GM19468 (cell line): Measurements from ENCODE around the gene PDE6D.

Experiments
- ATAC-seq: cut with Tn5 transposase; IDR thresholded peaks from one replicate; pipeline ENCODE4 v1.9.1; 2021; ENCODE audit warnings: mild to moderate bottlenecking, moderate library complexity, moderate number of reproducible peaks; ENCODE audit not compliant: unreplicated experiment; ENCODE audit errors: extremely low read depth

Gene PDE6D

GRCh38 chr2:231685349-231686191, 95.5 kb downstream of the PDE6D start:
- no peak for ATAC-seq

- no peak for ATAC-seq
Measured at GRCh38 chr2:231684314-231685223, 96.5 kb downstream of the PDE6D start.

GRCh38 chr2:231683292-231684235, 97.5 kb downstream of the PDE6D start:
- no peak for ATAC-seq

GRCh38 chr2:231682603-231683291, 98.3 kb downstream of the PDE6D start:
- ATAC-seq, result no peak
